Hepatocyte (in vitro differentiated cells): Measurements from ENCODE around the gene EPHA10. TPM values are rescaled to one million over a fixed set of nuclear protein-coding genes. Genes with fewer than 3 reads are reported as not detected.
"Not testable (repeated sequence)": the region's sequence is repeated elsewhere in the genome, so short reads cannot be mapped to it uniquely, and the experiment has no call there.

Source experiments
- DNase-seq: peaks from one replicate; pipeline ENCODE4 v3.0.0-alpha.2; 2016; ENCODE audit warnings: low spot score
- H2AFZ ChIP-seq: fragments of 200-600 bp; sonication (generic); 2 replicates; pipeline ENCODE4 v1.6.0; 2016; ENCODE audit warnings: antibody characterized with exemption, mild to moderate bottlenecking
- H3K27ac ChIP-seq: fragments of 200-600 bp; sonication (generic); 2 replicates; pipeline ENCODE4 v1.5.1; 2016; ENCODE audit warnings: mild to moderate bottlenecking
- H3K27me3 ChIP-seq: fragments of 200-600 bp; sonication (generic); 2 replicates; pipeline ENCODE4 v1.6.1; 2016
- H3K36me3 ChIP-seq: fragments of 200-600 bp; sonication (generic); replicated peaks from 2 replicates; pipeline ENCODE4 v1.5.1; 2016; ENCODE audit warnings: low read depth; ENCODE audit not compliant: insufficient read depth
- H3K4me1 ChIP-seq: fragments of 200-600 bp; sonication (generic); 2 replicates; pipeline ENCODE4 v1.5.1; 2016; ENCODE audit warnings: mild to moderate bottlenecking, moderate library complexity; ENCODE audit not compliant: insufficient read depth
- H3K4me2 ChIP-seq: fragments of 200-600 bp; sonication (generic); 2 replicates; pipeline ENCODE4 v1.6.0; 2016
- H3K4me3 ChIP-seq: fragments of 200-600 bp; sonication (generic); 2 replicates; pipeline ENCODE4 v1.5.1; 2016; ENCODE audit warnings: mild to moderate bottlenecking
- H3K79me2 ChIP-seq: fragments of 200-600 bp; sonication (generic); 2 replicates; pipeline ENCODE4 v1.6.0; 2017; ENCODE audit warnings: mild to moderate bottlenecking
- H3K9me2 ChIP-seq: fragments of 200-600 bp; sonication (generic); replicated peaks from 2 replicates; pipeline ENCODE4 v1.6.0; 2017; ENCODE audit warnings: mild to moderate bottlenecking; ENCODE audit not compliant: insufficient read depth
- H3K9me3 ChIP-seq: fragments of 200-600 bp; sonication (generic); 2 replicates; pipeline ENCODE4 v1.5.1; 2016; ENCODE audit warnings: low read depth, mild to moderate bottlenecking
- H4K20me1 ChIP-seq: fragments of 200-600 bp; sonication (generic); 2 replicates; pipeline ENCODE4 v1.6.0; 2016; ENCODE audit warnings: mild to moderate bottlenecking; ENCODE audit not compliant: insufficient read depth, poor library complexity, severe bottlenecking
- CTCF ChIP-seq: fragments of 200-600 bp; sonication (generic); IDR thresholded peaks from 2 replicates; pipeline ENCODE4 v1.5.1; 2016; ENCODE audit warnings: antibody characterized with exemption, mild to moderate bottlenecking; ENCODE audit not compliant: poor library complexity
- EZH2 ChIP-seq: fragments of 200-600 bp; sonication (generic); IDR thresholded peaks from 2 replicates; pipeline ENCODE4 v1.6.1; 2016; ENCODE audit warnings: antibody characterized with exemption, mild to moderate bottlenecking, borderline replicate concordance
- EZH2phosphoT487 ChIP-seq: fragments of 200-600 bp; sonication (generic); IDR thresholded peaks from one replicate; pipeline ENCODE4 v1.6.1; 2018; ENCODE audit warnings: antibody characterized with exemption, mild to moderate bottlenecking, low read depth, moderate library complexity; ENCODE audit not compliant: unreplicated experiment, severe bottlenecking
- WGBS: methylation state at CpG from one replicate; pipeline ENCODE4 v1.1.6; 2016; ENCODE audit warnings: low lambda C conversion rate; ENCODE audit errors: missing lambda C conversion rate; 5-methylcytosine and 5-hydroxymethylcytosine counted together
- polyA plus RNA-seq: library from polyadenylated mRNA; unstranded; fragments of >200 nt; fragmentation: Nextera tagmentation; extraction: Ambion mirVana; gene quantifications from 2 replicates; pipeline ENCODE4 v1.2.1, GENCODE V29; 2016
- total RNA-seq: library from RNA; depleted of rRNA; stranded (reverse); fragments of >200 nt; gene quantifications from 2 replicates; pipeline ENCODE4 v1.2.3, GENCODE V29; 2014

EPHA10 gene
- total and polyA plus RNA-seq, 2 experiments from 2014 or later, result 1.3 to 1.5 TPM

GRCh38 chr1:37692078-37692833 lies 72.7 kb downstream of the EPHA10 start, which contains the start of gene CDCA8:
CDCA8 (plus strand) TSS chr1:37692516; CDS start chr1:37692691, 175 bp downstream.
- no peaks in the 10 kb centered on the region for H3K9me3 ChIP-seq
- TF ChIP-seq CTCF (peak; percentile 82), EZH2 (no peak), EZH2phosphoT487 (no peak)
- H3K4me3 ChIP-seq, result peak within 1 kb of the TSS; percentile 64
- 3% methylated on average over 45 of the region's 54 CpGs for WGBS
- H3K79me2 ChIP-seq, result peaks cover 34% of the 10 kb centered on the region
- no peaks in the 10 kb centered on the region for H3K9me2 ChIP-seq
- peak within 1 kb of the TSS; percentile 78 for H2AFZ ChIP-seq
- H3K27ac ChIP-seq, result peak within 1 kb of the TSS; percentile 44
- H3K36me3 ChIP-seq, result no peaks in the 10 kb centered on the region
- DNase-seq, result peak; percentile 98
- H3K4me1 ChIP-seq, result peaks cover 16% of the 10 kb centered on the region
- H3K4me2 ChIP-seq, result peak within 1 kb of the TSS; percentile 91
- no peaks in the 10 kb centered on the region for H4K20me1 ChIP-seq
- H3K27me3 ChIP-seq, result no peaks in the 10 kb centered on the region

GRCh38 chr1:37691497-37692077 lies 73.3 kb downstream of the EPHA10 start:
- DNase-seq, result peak; percentile 77
- no peaks in the 10 kb centered on the region for H3K9me2 ChIP-seq
- H2AFZ ChIP-seq, result peak overlapping the region; percentile 78
- H3K4me3 ChIP-seq, result peak overlapping the region; percentile 64
- 7% methylated on average over 33 of the region's 45 CpGs for WGBS
- peaks cover 16% of the 10 kb centered on the region for H3K4me1 ChIP-seq
- H3K79me2 ChIP-seq, result peaks cover 34% of the 10 kb centered on the region
- no peak for TF ChIP-seq EZH2
- no peak for TF ChIP-seq CTCF
- TF ChIP-seq EZH2phosphoT487, result no peak
- no peaks in the 10 kb centered on the region for H3K9me3 ChIP-seq
- no peaks in the 10 kb centered on the region for H4K20me1 ChIP-seq
- H3K4me2 ChIP-seq, result peak overlapping the region; percentile 88
- no peaks in the 10 kb centered on the region for H3K36me3 ChIP-seq
- H3K27ac ChIP-seq, result peak overlapping the region; percentile 44
- no peaks in the 10 kb centered on the region for H3K27me3 ChIP-seq

GRCh38 chr1:37688926-37689325 lies 76.0 kb downstream of the EPHA10 start:
- Histone ChIP-seq H3K4me1 (peaks cover 16% of the 10 kb centered on the region), H3K4me3 (peak overlapping the region; percentile 12)

GRCh38 chr1:37687764-37688163 lies 77.2 kb downstream of the EPHA10 start:
- Histone ChIP-seq H3K4me1 (peaks cover 16% of the 10 kb centered on the region), H3K79me2 (peaks cover 24% of the 10 kb centered on the region)
- 96% methylated on average over 2 of the region's 2 CpGs for WGBS
- H3K4me3 ChIP-seq, DNase-seq, H3K27me3 ChIP-seq, H3K9me2 ChIP-seq, H2AFZ ChIP-seq, H4K20me1 ChIP-seq, H3K27ac ChIP-seq, H3K36me3 ChIP-seq, H3K4me2 ChIP-seq, H3K9me3 ChIP-seq: not testable (repeated sequence)

More at GRCh38 chr1:37688926-37689325, 76.0 kb downstream of the EPHA10 start:
- Histone ChIP-seq H3K9me2 (no peaks in the 10 kb centered on the region), H3K27ac (no peak overlapping the region), H3K79me2 (peaks cover 30% of the 10 kb centered on the region), H3K36me3 (no peaks in the 10 kb centered on the region), H4K20me1 (no peaks in the 10 kb centered on the region), H3K4me2 (peak overlapping the region; percentile 94), H3K27me3 (no peaks in the 10 kb centered on the region), H3K9me3 (no peaks in the 10 kb centered on the region), H2AFZ (no peak overlapping the region)
- DNase-seq, result no peak
- 96% methylated on average over 4 of the region's 4 CpGs for whole genome bisulfite sequencing
- TF ChIP-seq CTCF (no peak), EZH2 (no peak), EZH2phosphoT487 (no peak)
